Stimulated activated CD4-positive, alpha-beta T cell treated with anti-CD3 and anti-CD28 coated beads, Interleukin-2, amount 100 ng/mL, for 24 hours (primary cell): Measurements from ENCODE around the gene CACUL1.
"Not testable (repeated sequence)": the region's sequence is repeated elsewhere in the genome, so short reads cannot be mapped to it uniquely, and the experiment has no call there.

Experiments used
- DNase-seq, 2 donors: peaks; one replicate each; pipeline ENCODE4 v3.0.0-alpha.2; 2020

CACUL1 gene

DNA sequence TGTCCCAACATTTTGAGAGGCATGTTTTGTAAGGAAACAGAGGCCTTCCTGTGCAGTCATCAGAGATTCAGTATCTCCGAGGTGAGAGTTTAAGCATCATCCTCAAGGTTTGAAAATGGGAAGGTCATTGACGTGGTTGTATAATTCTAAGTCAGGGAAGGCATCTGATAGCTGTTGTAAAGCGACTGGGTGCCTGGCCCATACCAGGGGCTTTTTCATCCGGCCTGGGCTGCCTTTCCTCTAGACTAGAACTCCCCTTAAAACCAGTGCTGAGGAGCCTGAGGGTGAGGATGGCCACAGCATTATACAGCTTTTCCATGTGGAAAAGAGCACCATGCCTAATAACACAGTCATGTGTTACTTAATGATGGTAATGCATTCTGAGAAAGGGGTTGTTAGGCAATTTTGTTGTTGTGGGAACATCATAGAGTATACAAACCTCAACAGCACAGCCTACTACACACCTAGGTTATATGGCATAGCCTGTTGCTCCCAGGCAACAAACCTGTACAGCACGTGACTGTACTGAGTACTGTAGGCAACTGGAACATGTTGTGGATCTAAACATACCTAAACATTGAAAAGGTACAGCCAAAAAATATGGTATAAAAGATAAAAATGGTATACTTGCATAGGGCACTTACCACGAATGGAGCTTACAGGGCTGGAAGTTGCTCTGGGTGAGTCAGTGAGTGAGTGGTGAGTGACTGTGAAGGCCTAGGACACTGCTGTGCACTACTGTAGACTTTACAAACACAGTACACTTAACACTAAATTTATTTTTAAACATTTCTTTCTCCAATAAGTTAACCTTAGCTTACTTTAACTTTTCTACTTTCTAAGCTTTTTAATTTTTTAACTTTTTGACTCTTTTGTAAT, 13.5 kb upstream of the CACUL1 start:
- DNase-seq, result no peak

DNA sequence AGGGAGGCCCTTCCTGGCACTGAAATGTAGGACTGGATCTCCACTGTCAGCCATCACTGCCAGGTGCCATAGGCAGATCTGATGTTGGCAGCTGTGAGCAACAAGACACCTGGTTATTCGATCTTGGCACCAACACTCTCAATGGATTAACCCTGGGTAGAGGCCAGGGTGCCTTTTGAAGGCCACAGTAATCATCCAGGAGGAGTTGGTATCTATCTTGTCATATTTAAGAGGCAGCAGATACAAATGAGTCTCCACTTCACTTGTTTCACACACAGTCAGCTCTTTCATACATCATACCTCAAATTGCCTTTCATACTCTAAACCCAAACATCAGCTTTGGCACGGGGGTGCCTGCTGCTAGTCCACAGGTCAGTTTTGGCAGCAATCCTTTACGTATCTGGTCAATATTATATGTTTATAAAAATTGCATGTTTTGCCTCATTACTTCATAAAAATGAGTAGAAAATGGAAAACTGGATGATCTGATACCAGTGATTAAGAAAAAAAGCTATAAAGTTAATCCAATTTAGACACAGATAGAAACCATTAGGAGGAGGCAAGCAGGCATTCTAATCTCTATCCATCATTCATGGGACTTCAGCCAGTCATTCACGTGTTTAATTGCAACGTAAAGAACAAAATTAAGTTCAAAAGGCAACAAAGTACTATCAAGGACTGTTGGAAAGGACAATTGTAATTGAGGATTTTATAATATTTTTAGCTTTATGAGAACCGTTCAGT, 12.7 kb upstream of the CACUL1 start:
- DNase-seq, result no peak

DNA sequence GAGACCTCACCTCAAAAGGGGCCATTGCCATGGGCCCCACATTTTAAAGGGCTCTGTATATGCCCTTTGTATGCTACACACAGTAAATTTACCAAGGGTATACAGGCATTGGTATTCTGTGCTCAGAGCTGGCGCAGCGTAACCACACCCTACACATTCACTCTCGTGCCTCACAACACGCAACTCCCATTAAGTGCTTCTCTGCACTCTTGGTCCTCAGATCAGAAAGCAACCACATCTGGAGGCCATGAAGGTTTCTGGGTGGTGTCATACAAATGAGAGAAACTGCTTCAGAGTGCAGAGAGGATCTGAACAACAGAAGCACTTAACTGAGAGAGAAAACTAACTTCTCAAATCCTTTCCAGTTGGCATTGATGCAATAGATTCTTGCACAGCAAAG, 9.4 kb upstream of the CACUL1 start:
- no peak for DNase-seq

DNA sequence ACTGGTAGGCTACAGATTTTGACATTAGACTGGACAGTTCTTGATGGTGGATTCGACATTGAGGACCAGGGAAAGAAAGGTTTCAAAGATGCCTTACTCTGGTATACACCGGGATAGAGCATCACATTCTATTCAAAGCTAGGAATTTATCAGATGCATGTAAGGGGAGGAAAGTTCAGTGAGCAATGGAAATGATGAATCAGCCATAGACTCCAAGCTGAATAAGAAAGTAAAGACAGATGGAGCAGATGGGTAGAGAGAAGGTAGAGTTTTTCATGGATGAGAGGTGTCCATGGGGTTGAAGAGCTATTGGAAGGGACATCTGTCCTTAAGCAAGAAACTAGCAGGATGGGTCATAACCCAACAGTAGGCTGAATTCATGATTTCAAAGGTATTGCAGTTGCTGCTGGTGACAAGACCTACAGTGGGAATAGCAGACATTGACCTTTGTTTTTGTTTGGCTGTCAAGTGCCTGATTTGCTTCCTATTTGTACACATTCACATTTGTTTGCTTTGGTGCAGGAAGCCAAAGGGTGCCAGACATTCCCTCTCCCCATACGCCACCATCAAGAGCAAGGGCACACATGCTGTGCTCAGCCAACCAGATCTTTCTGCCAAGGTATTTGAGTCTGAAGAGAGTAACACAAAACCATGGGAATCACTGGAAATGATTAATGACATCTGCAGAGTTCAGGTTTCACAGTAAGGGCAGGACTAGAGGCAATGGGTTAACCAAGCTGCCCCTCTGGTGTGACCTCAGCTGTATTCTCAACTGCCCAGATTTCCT, 8.6 kb upstream of the CACUL1 start:
- no peak for DNase-seq

DNA sequence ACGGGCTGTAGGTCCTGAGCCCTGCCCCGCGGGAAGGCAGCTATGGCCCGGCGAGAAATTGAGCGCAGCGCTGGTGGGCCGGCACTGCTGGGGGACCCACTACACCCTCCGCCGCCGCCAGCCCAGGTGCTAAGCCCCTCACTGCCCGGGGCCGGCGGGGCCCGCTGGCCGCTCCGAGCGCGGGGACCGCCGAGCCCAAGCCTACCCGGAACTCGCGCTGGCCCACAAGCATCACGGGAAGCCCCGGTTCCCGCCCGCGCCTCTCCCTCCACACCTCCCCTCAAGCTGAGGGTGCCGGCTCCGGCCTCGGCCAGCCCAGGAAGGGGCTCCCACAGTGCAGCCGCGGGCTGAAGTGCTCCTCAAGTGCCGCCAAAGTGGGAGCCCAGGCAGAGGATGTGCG, 5.5 kb upstream of the CACUL1 start:
- no peak for DNase-seq

DNA sequence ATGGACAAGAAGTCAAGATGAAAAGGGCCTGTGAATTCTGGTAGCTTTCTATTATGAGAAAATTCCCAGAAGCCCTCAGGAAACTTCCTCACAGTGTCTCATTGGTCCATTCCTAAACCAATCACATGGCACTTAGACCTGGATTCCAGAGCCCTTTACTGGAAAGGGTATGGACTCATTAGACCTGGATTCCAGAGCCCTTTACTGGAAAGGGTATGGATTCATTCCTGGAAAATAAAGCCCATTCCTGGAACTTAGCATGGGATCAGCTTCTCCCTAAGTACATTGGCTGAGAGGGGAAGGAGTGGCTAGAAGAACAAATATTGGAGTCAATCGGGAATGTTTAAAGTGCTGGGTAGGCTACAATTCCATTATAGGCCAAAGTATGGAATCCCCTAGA, 3.7 kb upstream of the CACUL1 start:
- DNase-seq, result no peak

DNA sequence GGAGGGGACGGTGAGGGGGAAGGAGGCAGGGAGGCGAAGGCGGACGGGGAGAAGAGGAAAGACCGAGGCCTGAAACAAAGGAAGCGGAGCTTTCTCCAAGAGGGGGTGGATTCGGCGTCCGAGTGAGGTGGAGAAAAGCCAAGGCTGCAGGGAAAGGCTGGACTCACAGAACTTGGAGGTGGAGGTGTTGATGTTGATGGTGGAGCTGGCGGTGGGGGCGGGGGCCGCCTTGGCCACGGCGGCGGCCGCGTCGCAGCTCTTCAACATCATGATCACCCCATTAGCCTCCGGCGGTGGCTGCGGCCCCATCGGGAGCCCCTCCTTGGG, 578 bp downstream of the CACUL1 start:
- DNase-seq, result peak; percentile 37 to 48

DNA sequence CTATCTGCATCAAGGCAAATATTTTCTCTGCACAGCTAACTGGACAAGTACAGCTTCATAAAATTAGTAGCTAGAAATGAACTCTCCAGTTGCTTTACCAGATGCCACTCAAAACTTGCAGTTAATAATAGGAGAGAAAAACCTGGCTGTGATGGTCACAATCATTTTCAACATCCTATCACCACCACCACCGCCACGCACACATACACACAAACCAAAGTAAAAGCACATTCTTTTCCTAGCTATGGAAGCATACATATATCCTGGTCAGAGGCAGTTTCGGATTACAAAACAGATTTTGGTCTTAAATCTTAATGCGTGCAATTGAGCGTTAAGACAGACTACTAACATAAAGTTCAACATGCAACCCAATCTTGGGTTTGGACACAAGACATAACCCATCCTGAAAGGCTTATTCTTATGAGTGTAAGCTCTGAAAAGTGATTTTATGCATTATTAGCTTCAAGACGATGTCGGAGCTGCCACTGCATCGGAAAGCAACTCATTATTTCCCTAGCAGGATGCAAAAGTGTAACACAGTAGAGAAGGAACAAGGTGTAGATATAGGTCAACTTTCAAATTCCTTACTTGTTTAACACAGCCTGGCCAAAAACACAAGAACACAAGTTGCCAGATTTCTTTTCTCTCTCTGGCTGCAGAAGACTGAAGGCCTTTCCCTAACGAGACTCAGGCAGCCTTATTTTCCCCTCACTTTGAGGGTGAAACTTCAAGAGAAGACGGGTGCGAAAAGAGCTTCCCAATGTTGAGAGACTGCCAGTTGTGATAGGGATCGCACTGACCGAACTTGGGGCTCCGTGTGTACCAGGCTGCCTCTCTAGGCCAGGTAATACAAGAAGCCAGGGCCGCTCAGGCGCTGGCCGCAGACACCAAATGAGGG, 1.2 kb downstream of the CACUL1 start:
- DNase-seq, result no peak

DNA sequence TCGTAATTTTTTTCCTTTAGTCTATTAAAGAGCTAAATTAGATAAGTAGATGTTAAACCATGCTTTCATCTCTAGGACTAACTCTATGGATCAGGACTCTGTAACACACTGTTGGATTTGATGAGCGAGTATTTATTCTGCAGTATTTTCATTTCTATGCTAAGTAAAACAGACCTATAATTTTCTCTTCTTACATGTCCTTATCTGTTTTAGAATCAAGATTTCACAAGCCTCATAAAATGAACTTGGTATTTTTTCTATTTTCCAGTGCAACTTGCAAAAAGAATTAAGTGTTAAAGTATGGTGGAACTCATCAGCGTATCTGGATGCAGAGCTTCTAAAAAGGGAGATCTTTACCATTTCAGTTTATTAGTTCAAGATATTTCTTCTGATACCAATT, 2.4 kb downstream of the CACUL1 start:
- no peak for DNase-seq

DNA sequence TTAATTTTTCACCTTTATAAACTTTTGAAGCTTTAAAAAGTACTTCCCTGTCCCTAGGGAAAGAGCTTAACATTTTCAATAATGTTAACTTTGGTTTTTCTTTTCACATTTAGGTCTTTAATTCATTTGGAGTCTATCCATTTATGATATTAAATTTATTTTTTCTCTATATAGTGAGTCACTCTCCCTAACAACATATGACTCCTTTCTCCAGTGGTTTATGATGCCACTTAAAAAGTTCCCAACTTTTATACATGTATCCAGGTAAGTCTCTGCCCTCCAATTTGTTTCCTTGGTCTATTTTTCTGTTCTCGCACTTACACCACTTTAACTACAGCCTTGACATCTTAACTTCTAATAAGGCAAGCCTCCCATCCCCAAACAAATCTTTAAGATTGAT, 3.5 kb downstream of the CACUL1 start:
- no peak for DNase-seq

DNA sequence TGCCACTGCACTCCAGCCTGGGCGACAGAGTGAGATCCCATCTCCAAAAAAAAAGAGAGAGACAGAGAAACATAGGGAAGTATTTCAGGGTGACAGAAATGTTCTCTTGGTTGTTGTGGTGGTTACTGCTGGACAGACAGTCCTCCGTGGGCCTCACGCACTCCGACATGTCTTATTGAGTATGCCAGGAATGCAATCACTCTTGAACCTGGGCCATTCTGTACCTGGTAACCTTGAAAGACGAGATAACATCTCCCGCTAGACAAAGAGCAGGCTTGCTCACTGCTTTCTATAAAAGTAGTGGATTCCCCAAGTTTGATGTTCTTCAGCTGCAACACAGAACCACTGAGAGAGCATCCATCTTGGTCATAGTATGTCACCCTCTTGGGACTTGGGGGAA, 6.7 kb downstream of the CACUL1 start:
- no peak for DNase-seq

DNA sequence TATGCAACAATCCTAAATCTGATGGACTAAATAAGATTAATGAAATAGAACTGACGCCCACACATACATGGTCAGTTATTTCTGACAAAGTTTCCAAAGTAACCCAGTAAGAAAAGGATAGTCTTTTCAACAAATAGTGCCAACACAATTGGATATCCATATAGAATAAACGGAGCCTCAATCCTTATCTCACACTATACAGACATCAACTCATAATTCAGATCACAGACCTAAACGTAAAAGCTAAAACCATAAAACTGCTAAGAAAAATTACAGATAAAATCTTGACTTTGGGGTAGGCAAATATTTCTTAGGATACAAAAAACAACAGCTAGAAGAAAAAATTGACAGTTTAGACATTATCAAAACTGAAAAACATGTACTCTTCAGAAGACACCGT, 8.5 kb downstream of the CACUL1 start:
- DNase-seq, result no peak

DNA sequence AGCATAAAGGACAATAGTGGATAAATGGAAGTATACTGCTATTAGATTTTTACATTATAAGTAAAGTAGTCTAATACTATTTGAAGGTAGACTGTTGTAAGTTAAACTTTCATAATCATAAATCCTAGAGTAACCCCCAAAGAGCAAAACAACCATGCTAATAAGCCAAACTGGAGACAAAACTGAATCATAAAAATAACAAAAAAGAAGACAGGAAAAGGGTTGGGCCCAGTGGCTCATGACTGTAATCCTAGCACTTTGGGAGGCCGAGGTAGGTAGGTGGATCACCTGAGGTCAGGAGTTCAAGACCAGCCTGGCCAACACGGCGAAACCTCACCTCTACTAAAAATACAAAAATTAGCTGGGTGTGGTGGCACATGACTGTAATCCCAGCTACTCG, 9.7 kb downstream of the CACUL1 start:
- DNase-seq, result no peak

DNA sequence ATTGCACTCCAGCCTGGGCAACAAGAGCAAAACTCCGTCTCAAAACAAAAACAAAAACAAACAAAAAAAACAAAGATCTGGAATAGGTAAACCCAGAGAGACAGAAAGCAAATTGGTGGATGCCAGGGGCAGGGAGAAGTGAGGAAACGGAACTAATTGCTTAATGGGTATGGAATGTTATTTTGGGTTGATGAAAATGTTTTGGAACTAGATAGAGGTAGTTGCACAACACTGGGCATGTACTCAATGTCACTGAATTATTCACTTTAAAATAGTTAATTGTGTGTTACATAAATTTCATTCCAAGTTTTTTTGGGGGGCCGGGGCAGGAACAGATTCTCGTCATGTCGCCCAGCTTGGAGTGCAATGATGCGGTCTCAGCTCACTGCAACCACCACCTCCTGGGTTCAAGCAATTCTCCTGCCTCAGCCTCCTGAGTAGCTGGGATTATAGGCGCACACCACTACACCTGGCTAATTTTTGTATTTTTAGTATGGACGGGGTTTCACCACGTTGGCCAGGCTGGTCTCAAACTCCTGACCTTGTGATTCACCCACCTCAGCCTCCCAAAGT, 10.3 kb downstream of the CACUL1 start:
- not testable (repeated sequence) for DNase-seq

DNA sequence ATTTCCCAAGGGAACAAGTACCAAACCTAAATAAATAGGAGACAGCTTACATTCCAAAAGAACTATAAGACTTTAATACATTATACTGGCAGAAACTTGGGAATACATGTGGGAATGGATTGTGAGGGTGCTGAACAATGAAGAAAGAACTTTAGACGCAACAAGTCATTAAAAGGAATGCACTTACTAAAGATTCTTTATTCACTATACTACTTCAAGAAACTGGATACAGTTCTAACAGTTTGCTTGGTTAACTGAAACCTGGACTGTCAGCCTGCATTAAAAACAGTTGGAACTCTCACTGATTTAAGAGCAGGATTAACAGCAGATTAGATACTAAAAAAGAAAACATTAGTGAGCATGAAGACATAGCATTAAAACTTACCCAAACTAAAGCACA, 12.0 kb downstream of the CACUL1 start:
- no peak for DNase-seq

DNA sequence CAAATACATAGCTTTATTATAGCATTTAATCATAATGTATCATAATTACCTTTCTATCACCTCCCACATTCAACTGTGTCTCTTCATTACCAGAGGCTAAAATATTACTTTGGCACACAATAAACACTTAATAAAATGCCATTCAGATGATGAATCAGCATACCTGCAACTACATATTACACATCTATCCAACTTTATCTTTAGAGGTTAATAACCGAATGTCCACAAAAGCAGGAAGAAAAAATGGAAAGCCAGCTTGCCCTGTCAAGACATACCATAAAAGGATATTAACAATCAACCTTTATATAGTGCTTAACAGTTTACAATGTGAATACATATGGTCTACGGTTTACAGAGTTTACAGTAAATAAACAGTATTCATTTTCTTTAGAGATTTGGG, 12.7 kb downstream of the CACUL1 start:
- no peak for DNase-seq

DNA sequence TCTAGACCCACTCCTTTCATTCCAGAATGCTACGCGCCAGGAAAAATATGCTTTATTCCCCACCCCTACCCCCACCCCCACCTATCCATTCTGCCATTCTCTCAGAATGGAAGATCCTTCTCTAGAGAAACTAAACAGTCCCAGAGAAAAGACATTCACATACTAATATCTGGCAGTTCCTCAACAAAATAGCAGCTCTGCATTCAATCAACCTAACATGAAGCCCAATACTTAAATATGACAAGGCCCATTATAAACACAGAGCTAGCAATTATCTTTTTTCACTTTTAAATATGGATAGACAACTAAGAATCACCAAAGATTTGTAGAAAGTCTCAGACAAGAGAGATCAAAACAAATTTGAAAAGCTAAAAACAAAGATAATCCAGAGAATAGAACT, 16.4 kb downstream of the CACUL1 start:
- no peak for DNase-seq

DNA sequence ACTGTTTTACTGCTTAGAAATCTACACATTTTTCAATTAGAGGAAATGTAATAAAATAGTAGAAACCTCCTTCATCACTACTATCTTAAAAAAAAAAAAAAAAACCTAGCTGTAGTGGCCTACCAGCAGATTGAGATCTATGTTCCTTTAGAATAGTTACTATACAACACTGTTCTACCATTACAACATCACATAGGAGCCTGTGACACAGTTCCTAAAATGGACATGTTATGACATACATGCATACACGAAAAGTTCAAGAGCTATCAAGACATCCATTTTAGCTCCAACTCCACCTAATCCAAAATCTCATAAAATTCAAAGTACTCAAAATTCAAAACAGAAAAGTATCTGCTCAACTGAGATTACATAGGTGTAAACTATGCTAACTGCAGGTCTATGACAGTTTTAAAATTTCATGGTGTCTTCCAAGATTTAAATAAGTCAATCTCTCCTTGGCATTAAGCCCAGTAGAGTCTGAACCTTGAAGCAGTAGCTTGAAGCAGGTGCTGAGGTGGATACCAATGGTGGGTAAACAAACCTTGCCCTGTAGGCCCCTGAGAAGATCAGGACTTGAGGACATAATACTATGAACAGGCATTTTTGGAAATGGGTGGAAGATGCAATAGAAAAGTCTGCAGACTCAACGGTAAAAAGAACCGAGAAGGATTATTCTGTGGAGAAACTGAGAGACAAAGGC, 17.0 kb downstream of the CACUL1 start:
- DNase-seq, result no peak

DNA sequence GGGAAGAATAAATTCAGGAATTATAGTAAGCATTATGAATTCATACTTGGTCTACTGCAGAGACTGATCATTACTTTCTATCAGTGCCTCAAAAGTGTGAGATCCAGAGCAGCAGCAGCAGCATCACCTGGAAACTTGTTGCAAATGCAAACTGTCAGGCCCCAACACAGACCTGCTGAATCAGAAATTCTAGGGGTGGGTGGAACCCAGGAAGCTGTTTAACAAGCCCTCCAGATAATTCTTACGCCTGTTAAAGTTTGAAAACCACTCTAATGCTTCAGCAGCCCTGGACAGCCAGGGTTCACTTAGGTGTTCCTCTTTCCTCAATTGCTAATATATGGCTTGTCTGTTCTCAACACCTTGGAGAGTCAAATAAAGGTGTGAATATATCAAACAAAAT, 19.5 kb downstream of the CACUL1 start:
- no peak for DNase-seq

DNA sequence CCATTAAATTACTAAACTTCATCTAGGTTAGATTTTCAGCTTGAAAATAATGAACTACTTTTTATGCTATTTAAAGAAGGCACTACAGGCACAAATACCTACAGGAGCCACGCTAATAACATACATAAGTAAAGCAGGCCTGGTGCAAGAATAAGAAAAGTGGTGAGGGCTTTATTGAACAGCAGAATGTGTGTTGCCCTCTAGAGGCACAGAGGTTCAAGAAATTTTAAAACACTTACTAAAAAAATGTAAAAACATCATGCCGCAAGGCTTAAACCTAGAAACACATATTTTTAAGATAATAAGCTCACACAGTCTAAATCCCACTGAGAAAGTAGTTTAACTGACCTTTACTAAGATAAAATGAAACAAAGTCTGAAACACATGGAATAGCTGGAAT, 20.3 kb downstream of the CACUL1 start:
- no peak for DNase-seq

DNA sequence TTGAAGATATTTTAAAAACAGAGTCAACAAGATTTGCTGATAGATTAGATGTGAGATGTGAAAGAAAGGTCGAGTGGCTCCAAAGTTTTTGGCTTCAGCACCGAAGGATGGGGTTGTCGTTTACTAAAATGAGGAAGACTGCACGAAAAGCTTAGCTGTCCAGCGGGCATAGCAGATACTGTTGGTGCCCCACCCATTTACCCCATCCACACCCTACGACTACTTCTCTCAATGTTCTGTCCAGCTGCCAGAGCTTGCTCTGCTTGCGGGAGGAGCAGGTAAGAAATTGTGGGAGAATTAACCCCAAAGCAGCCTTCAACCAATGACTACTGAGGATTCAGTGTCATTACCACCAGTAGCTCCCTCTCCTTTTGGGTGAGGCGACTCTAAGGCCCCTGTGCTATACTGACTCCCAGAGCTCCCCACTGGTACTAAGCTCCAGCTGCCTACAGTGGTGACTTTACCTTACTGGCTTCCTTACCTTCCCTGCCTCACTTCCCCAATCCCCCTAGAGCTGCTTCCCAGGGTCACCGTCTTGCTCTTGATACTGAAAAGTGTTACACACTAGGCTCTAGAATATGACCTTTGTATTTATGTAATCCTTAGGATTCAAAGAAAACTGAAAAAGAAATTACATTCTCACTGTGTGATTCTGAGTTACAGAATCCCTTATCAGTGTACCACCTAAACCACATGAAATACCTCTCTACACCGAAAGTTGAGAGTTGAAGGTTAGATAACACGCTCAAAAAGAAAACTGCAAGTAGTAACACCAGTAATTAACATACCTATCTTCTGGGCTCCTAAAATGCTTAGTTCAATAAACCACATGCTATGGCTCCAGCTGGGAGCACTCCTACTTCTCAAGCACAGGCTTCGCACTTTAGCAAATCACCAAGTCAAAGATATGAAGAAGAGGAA, 22.3 kb downstream of the CACUL1 start:
- no peak for DNase-seq
